ENCODE measurements around the gene GTF2A1L.

GTF2A1L gene

DNA sequence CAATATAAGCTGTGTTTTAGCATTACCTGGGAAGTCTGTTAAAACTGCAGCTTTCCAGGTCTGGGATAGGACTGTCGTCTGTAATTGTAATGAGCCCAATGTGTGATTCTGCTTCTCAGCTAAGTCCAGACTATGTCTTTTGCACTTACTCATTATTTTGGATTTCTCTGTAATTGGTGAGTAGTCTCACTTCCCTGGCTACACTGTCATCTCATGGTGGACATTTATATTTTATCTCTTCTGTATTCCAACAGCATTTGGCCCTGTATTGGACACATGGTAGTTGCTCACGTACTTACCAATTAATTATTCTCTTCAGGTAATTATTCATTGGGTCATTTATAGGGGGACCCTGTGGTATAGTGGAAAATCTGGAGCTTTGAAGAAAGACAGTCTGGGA is 109.9 kb downstream of the GTF2A1L start:
- H3K79me2 ChIP-seq (ENCODE audit: insufficient read depth, low read length), result no peaks in the 10 kb centered on the region
- no peaks in the 10 kb centered on the region for H3K27me3 ChIP-seq (ENCODE audit: low read length)
- H3K4me3 ChIP-seq (ENCODE audit: insufficient read depth, low read length, poor library complexity, severe bottlenecking), result no peak overlapping the region
- H3K36me3 ChIP-seq (ENCODE audit: low read length), result no peaks in the 10 kb centered on the region
- no peak overlapping the region for H3K27ac ChIP-seq (ENCODE audit: low read depth, low read length)
- no peaks in the 10 kb centered on the region for H4K20me1 ChIP-seq (ENCODE audit: low read depth, low read length)
- H3F3A ChIP-seq (ENCODE audit: insufficient read depth), result no peaks in the 10 kb centered on the region
- H3K9me2 ChIP-seq (replicated peaks; ENCODE audit: insufficient read depth, low read length), result no peaks in the 10 kb centered on the region
- H2AFZ ChIP-seq (ENCODE audit: low read depth, low read length, severe bottlenecking), result no peak overlapping the region
- H3K4me2 ChIP-seq (ENCODE audit: low read depth, low read length, poor library complexity, severe bottlenecking), result no peak overlapping the region
- TF ChIP-seq EZH2phosphoT487 (conservative IDR thresholded peaks at IDR 0.05; ENCODE audit: low read length), result no peak
- TF ChIP-seq, protein P1, sequence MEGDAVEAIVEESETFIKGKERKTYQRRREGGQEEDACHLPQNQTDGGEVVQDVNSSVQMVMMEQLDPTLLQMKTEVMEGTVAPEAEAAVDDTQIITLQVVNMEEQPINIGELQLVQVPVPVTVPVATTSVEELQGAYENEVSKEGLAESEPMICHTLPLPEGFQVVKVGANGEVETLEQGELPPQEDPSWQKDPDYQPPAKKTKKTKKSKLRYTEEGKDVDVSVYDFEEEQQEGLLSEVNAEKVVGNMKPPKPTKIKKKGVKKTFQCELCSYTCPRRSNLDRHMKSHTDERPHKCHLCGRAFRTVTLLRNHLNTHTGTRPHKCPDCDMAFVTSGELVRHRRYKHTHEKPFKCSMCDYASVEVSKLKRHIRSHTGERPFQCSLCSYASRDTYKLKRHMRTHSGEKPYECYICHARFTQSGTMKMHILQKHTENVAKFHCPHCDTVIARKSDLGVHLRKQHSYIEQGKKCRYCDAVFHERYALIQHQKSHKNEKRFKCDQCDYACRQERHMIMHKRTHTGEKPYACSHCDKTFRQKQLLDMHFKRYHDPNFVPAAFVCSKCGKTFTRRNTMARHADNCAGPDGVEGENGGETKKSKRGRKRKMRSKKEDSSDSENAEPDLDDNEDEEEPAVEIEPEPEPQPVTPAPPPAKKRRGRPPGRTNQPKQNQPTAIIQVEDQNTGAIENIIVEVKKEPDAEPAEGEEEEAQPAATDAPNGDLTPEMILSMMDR (IDR thresholded peaks at IDR 0.05; ENCODE audit: insufficient read depth, low read length, poor library complexity, severe bottlenecking), result no peak
- no peak overlapping the region for H3K9ac ChIP-seq (ENCODE audit: low read length)
- H3K9me3 ChIP-seq (ENCODE audit: insufficient read depth, low read length), result no peaks in the 10 kb centered on the region

DNA sequence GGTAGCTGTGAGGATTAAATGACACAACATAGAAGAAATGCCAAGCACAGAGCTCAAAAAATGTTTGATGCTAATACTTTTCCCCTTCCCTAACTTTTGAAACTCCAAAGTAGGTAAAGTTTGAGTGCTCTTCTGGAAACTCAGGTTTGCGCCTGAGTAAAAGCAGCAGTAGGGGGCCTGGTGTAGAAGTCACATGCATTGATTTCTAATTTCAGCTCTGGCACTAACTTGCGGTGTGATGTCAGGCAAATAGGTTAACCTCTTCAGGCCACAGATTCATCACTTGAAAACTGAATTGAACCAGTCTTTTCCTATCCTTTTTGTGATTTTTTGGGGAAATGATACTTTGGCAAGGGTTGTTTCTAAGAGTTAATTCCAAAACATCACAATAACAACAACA is 110.6 kb downstream of the GTF2A1L start:
- TF ChIP-seq, protein P1 (IDR thresholded peaks at IDR 0.05; ENCODE audit: insufficient read depth, low read length, poor library complexity, severe bottlenecking), result no peak
- TF ChIP-seq EZH2phosphoT487 (conservative IDR thresholded peaks at IDR 0.05; ENCODE audit: low read length), result no peak
- no peak overlapping the region for H3K27ac ChIP-seq (ENCODE audit: low read depth, low read length)
- no peaks in the 10 kb centered on the region for H3K36me3 ChIP-seq (ENCODE audit: low read length)
- no peaks in the 10 kb centered on the region for H3K9me3 ChIP-seq (ENCODE audit: insufficient read depth, low read length)
- no peaks in the 10 kb centered on the region for H3K9me2 ChIP-seq (replicated peaks; ENCODE audit: insufficient read depth, low read length)
- no peaks in the 10 kb centered on the region for H3K79me2 ChIP-seq (ENCODE audit: insufficient read depth, low read length)
- no peak overlapping the region for H3K4me3 ChIP-seq (ENCODE audit: insufficient read depth, low read length, poor library complexity, severe bottlenecking)
- H3K9ac ChIP-seq (ENCODE audit: low read length), result no peak overlapping the region
- H3K27me3 ChIP-seq (ENCODE audit: low read length), result no peaks in the 10 kb centered on the region
- H4K20me1 ChIP-seq (ENCODE audit: low read depth, low read length), result no peaks in the 10 kb centered on the region
- H3F3A ChIP-seq (ENCODE audit: insufficient read depth), result no peaks in the 10 kb centered on the region
- H2AFZ ChIP-seq (ENCODE audit: low read depth, low read length, severe bottlenecking), result no peak overlapping the region
- no peak overlapping the region for H3K4me2 ChIP-seq (ENCODE audit: low read depth, low read length, poor library complexity, severe bottlenecking)

DNA sequence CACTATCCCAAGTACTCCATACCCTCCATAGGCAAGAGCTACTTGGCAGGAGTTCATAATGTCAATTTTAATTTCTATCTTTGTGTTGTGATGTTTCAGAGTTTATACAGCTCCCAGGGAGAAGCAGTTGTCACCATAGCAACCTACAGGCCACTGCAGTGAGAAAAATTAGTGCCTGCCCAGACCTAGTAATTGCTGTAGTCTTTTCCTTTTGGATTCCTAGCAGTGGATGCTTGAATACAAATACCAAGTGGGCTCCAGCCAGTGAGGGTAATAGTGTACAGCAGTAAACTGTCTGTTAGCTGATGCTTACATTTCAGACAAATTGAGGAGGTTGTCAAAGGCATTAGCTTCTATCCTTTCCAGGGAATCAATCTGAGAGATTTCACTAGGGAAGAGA is 111.2 kb downstream of the GTF2A1L start:
- Histone ChIP-seq H3K27ac (ENCODE audit: low read depth, low read length) (no peak overlapping the region), H3K9me2 (replicated peaks; ENCODE audit: insufficient read depth, low read length) (no peaks in the 10 kb centered on the region), H3F3A (ENCODE audit: insufficient read depth) (no peaks in the 10 kb centered on the region), H3K4me2 (ENCODE audit: low read depth, low read length, poor library complexity, severe bottlenecking) (no peak overlapping the region), H3K79me2 (ENCODE audit: insufficient read depth, low read length) (no peaks in the 10 kb centered on the region), H3K36me3 (ENCODE audit: low read length) (no peaks in the 10 kb centered on the region), H2AFZ (ENCODE audit: low read depth, low read length, severe bottlenecking) (no peak overlapping the region), H3K9me3 (ENCODE audit: insufficient read depth, low read length) (no peaks in the 10 kb centered on the region), H3K9ac (ENCODE audit: low read length) (no peak overlapping the region), H3K27me3 (ENCODE audit: low read length) (no peaks in the 10 kb centered on the region), H4K20me1 (ENCODE audit: low read depth, low read length) (no peaks in the 10 kb centered on the region), H3K4me3 (ENCODE audit: insufficient read depth, low read length, poor library complexity, severe bottlenecking) (no peak overlapping the region)
- TF ChIP-seq, protein P1 (IDR thresholded peaks at IDR 0.05; ENCODE audit: insufficient read depth, low read length, poor library complexity, severe bottlenecking), result no peak
- no peak for TF ChIP-seq EZH2phosphoT487 (conservative IDR thresholded peaks at IDR 0.05; ENCODE audit: low read length)

Data from SU-DHL-6 (cell line).